ENCODE measurements around the gene ZMYM4.

ZMYM4 gene

GRCh38 chr1:35285771-35286606 is 17.5 kb downstream of the ZMYM4 start:
- Histone ChIP-seq H3K27me3 (replicated peaks; ENCODE audit: control insufficient read depth, insufficient read depth, low read length) (no peaks in the 10 kb centered on the region), H3K4me3 (replicated peaks; ENCODE audit: low read depth, low read length) (no peak overlapping the region), H3K36me3 (ENCODE audit: control insufficient read depth, insufficient read depth, low read length) (no peaks in the 10 kb centered on the region; the same call in none of the 2 replicates)
- DNase-seq (ENCODE audit: extremely low read depth, insufficient read length): no peak
- TF ChIP-seq CTCF (IDR thresholded peaks at IDR 0.05; ENCODE audit: insufficient read depth, low read length, poor library complexity, severe bottlenecking): no peak

- no peak for DNase-seq (ENCODE audit: extremely low read depth, insufficient read length)
- Histone ChIP-seq H3K36me3 (ENCODE audit: control insufficient read depth, insufficient read depth, low read length) (0 out of 2 replicates have a peak, but pooled peaks cover under 1% of the 10 kb centered on the region), H3K27me3 (replicated peaks; ENCODE audit: control insufficient read depth, insufficient read depth, low read length) (no peaks in the 10 kb centered on the region), H3K4me3 (replicated peaks; ENCODE audit: low read depth, low read length) (no peak overlapping the region)
- TF ChIP-seq CTCF (IDR thresholded peaks at IDR 0.05; ENCODE audit: insufficient read depth, low read length, poor library complexity, severe bottlenecking): no peak
These were observed 19.5 kb downstream of the ZMYM4 start for GRCh38 chr1:35287807-35288640.

GRCh38 chr1:35288761-35289160 is 20.3 kb downstream of the ZMYM4 start:
- DNase-seq (ENCODE audit: extremely low read depth, insufficient read length): no peak
- Histone ChIP-seq H3K27me3 (replicated peaks; ENCODE audit: control insufficient read depth, insufficient read depth, low read length) (no peaks in the 10 kb centered on the region), H3K4me3 (replicated peaks; ENCODE audit: low read depth, low read length) (no peak overlapping the region), H3K36me3 (ENCODE audit: control insufficient read depth, insufficient read depth, low read length) (peaks cover 3% of the 10 kb centered on the region; the same call in 1 of the 2 replicates)
- TF ChIP-seq CTCF (IDR thresholded peaks at IDR 0.05; ENCODE audit: insufficient read depth, low read length, poor library complexity, severe bottlenecking): no peak

- TF ChIP-seq CTCF (IDR thresholded peaks at IDR 0.05; ENCODE audit: insufficient read depth, low read length, poor library complexity, severe bottlenecking): no peak
- H3K36me3 ChIP-seq (ENCODE audit: control insufficient read depth, insufficient read depth, low read length): peaks cover 3% of the 10 kb centered on the region; the same call in 1 of the 2 replicates
- no peak for DNase-seq (ENCODE audit: extremely low read depth, insufficient read length)
- no peaks in the 10 kb centered on the region for H3K27me3 ChIP-seq (replicated peaks; ENCODE audit: control insufficient read depth, insufficient read depth, low read length)
- no peak overlapping the region for H3K4me3 ChIP-seq (replicated peaks; ENCODE audit: low read depth, low read length)
These were observed 21.9 kb downstream of the ZMYM4 start for GRCh38 chr1:35290452-35290851.

GRCh38 chr1:35294809-35295208 is 26.3 kb downstream of the ZMYM4 start:
- Histone ChIP-seq H3K27me3 (replicated peaks; ENCODE audit: control insufficient read depth, insufficient read depth, low read length) (no peaks in the 10 kb centered on the region), H3K36me3 (ENCODE audit: control insufficient read depth, insufficient read depth, low read length) (peaks cover 4% of the 10 kb centered on the region; the same call in 1 of the 2 replicates), H3K4me3 (replicated peaks; ENCODE audit: low read depth, low read length) (no peak overlapping the region)
- TF ChIP-seq CTCF (IDR thresholded peaks at IDR 0.05; ENCODE audit: insufficient read depth, low read length, poor library complexity, severe bottlenecking): no peak
- DNase-seq (ENCODE audit: extremely low read depth, insufficient read length): no peak

Measured in GM06990 (cell line).